H1 (cell line): ENCODE data around the gene ADGRA3. TPM values are rescaled to one million over a fixed set of nuclear protein-coding genes. Genes with fewer than 3 reads are reported as not detected.

Experiments used
- CTCF ChIA-PET: fragments of 300-600 bp; sonication (Branson Sonifier 250); formaldehyde crosslinking; loops from one replicate; lab custom pipeline; 2021; ENCODE audit not compliant: partially characterized antibody; lab: Charles Lee
- POLR2A ChIA-PET: fragments of 300-600 bp; sonication (Branson Sonifier 250); formaldehyde crosslinking; loops from one replicate; lab custom pipeline; 2021; ENCODE audit warnings: inconsistent platforms; ENCODE audit not compliant: partially characterized antibody; lab: Charles Lee
- DNase-seq, 2 experiments: peaks; one replicate each; pipeline versions ENCODE4 v3.0.0 to v3.0.0-alpha.2; 2010 to 2022; ENCODE audit warnings: low spot score in 2 of 2, low read depth in 1 of 2, mixed read lengths in 1 of 2
- FAIRE-seq: peaks from 2 replicates; lab custom pipeline; 2011; peaks lifted over from hg19 to GRCh38; lab: Jason Lieb, UNC
- H2AFZ ChIP-seq: 2 replicates; pipeline ENCODE4 v1.8.1; 2012; ENCODE audit warnings: low read length, inconsistent platforms
- H2AK5ac ChIP-seq: 2 replicates; pipeline ENCODE4 v1.6.1; 2013; ENCODE audit warnings: low read depth, low read length
- H2BK120ac ChIP-seq: replicated peaks from 2 replicates; pipeline ENCODE3; 2013; ENCODE audit warnings: low read depth, low read length, inconsistent platforms
- H2BK12ac ChIP-seq: 2 replicates; pipeline ENCODE4 v1.6.1; 2013; ENCODE audit warnings: low read depth, low read length
- H2BK15ac ChIP-seq: 2 replicates; pipeline ENCODE4 v1.6.1; 2013; ENCODE audit warnings: low read length
- H2BK20ac ChIP-seq: 2 replicates; pipeline ENCODE4 v1.6.1; 2013; ENCODE audit warnings: low read length
- H2BK5ac ChIP-seq: 2 replicates; pipeline ENCODE4 v1.6.1; 2013; ENCODE audit warnings: low read depth, low read length
- H3K14ac ChIP-seq: 2 replicates; pipeline ENCODE4 v1.6.1; 2013; ENCODE audit warnings: inconsistent platforms; ENCODE audit not compliant: insufficient read length
- H3K18ac ChIP-seq: 2 replicates; pipeline ENCODE4 v1.6.1; 2013; ENCODE audit warnings: low read length; ENCODE audit errors: extremely low read depth
- H3K23ac ChIP-seq: 2 replicates; pipeline ENCODE4 v1.6.1; 2013; ENCODE audit warnings: inconsistent platforms; ENCODE audit not compliant: insufficient read length
- H3K23me2 ChIP-seq: 2 replicates; pipeline ENCODE4 v1.6.1; 2013; ENCODE audit warnings: low read depth, low read length
- H3K27ac ChIP-seq: 2 replicates; pipeline ENCODE4 v1.6.1; 2011; ENCODE audit warnings: low read depth, low read length, inconsistent platforms
- H3K27me3 ChIP-seq, 4 experiments: replicated peaks in 1 of 4; 1 replicate in 1 of 4; 2 replicates in 3 of 4; pipeline versions ENCODE4 v1.6.1 to v1.8.1; 2011 to 2013; ENCODE audit warnings: low read length in 3 of 4, mild to moderate bottlenecking in 3 of 4, inconsistent platforms in 2 of 4, mixed read lengths in 2 of 4, moderate library complexity in 1 of 4; ENCODE audit not compliant: control insufficient read depth in 3 of 4, insufficient read depth in 3 of 4; ENCODE audit errors: extremely low read depth in 1 of 4
- H3K36me3 ChIP-seq, 4 experiments: 2 replicates each; pipeline versions ENCODE4 v1.6.1 to v1.8.1; 2011 to 2013; ENCODE audit warnings: mild to moderate bottlenecking in 4 of 4, low read length in 3 of 4, moderate library complexity in 2 of 4, control low read depth in 1 of 4, inconsistent platforms in 1 of 4; ENCODE audit not compliant: insufficient read depth in 4 of 4, control insufficient read depth in 2 of 4
- H3K4ac ChIP-seq: replicated peaks from 2 replicates; pipeline ENCODE3; 2013; ENCODE audit warnings: low read length, low read depth, mixed read lengths, inconsistent platforms; ENCODE audit not compliant: insufficient read length
- H3K4me1 ChIP-seq, 4 experiments: replicated peaks in 1 of 4; 1 replicate in 1 of 4; 2 replicates in 3 of 4; pipeline versions ENCODE4 v1.6.1 to v1.8.1; 2011 to 2013; ENCODE audit warnings: low read length in 3 of 4, inconsistent platforms in 2 of 4, mixed read lengths in 1 of 4; ENCODE audit not compliant: insufficient read depth in 4 of 4, control insufficient read depth in 3 of 4
- H3K4me2 ChIP-seq, 2 experiments: 2 replicates each; pipeline versions ENCODE4 v1.6.1 to v1.8.1; 2011 to 2013; ENCODE audit warnings: low read depth in 2 of 2, low read length in 2 of 2, control low read depth in 1 of 2, inconsistent platforms in 1 of 2, mild to moderate bottlenecking in 1 of 2; ENCODE audit not compliant: insufficient read depth in 1 of 2
- H3K4me3 ChIP-seq, 4 experiments: fragments of 200-600, 300-600 bp in 1 of 4; sonication (generic), shearing (Covaris generic), sonication (Bioruptor Twin) in 1 of 4; 2 replicates each; pipeline versions ENCODE4 v1.5.1 to v1.8.1; 2011 to 2016; ENCODE audit warnings: low read length in 4 of 4, low read depth in 3 of 4, control low read depth in 2 of 4, inconsistent platforms in 2 of 4, mild to moderate bottlenecking in 2 of 4, mixed read lengths in 1 of 4, moderate library complexity in 1 of 4; ENCODE audit not compliant: insufficient read depth in 2 of 4; ENCODE audit errors: extremely low read depth in 1 of 4
- H3K56ac ChIP-seq: replicated peaks from 2 replicates; pipeline ENCODE3; 2013; ENCODE audit warnings: low read depth, mild to moderate bottlenecking, mixed read lengths, low read length, inconsistent platforms; ENCODE audit not compliant: insufficient read length
- H3K79me1 ChIP-seq: 2 replicates; pipeline ENCODE4 v1.6.1; 2013; ENCODE audit warnings: low read depth, low read length, control low read depth
- H3K79me2 ChIP-seq, 2 experiments: 2 replicates each; pipeline versions ENCODE4 v1.6.1 to v1.8.1; 2012 to 2013; ENCODE audit warnings: low read length in 2 of 2, mild to moderate bottlenecking in 2 of 2, inconsistent platforms in 1 of 2; ENCODE audit not compliant: insufficient read depth in 2 of 2, control insufficient read depth in 1 of 2
- H3K9ac ChIP-seq, 4 experiments: replicated peaks in 1 of 4; 1 replicate in 1 of 4; 2 replicates in 3 of 4; pipeline versions ENCODE4 v1.6.1 to v1.8.1; 2011 to 2013; ENCODE audit warnings: low read depth in 3 of 4, low read length in 3 of 4, control low read depth in 2 of 4, mild to moderate bottlenecking in 2 of 4, moderate library complexity in 2 of 4, inconsistent platforms in 1 of 4; ENCODE audit errors: extremely low read depth in 1 of 4
- H3K9me3 ChIP-seq, 2 experiments: 2 replicates each; pipeline versions ENCODE4 v1.6.1 to v1.8.1; 2012 to 2013; ENCODE audit warnings: mild to moderate bottlenecking in 2 of 2, moderate library complexity in 2 of 2, control low read depth in 1 of 2, inconsistent platforms in 1 of 2, low read depth in 1 of 2, low read length in 1 of 2, mixed read lengths in 1 of 2; ENCODE audit not compliant: insufficient read depth in 2 of 2
- H4K20me1 ChIP-seq, 2 experiments: replicated peaks in 1 of 2; 2 replicates each; pipeline versions ENCODE3 to v1.8.1; 2011 to 2013; ENCODE audit warnings: inconsistent platforms in 2 of 2, low read length in 2 of 2, mild to moderate bottlenecking in 1 of 2; ENCODE audit not compliant: insufficient read depth in 2 of 2, control insufficient read depth in 1 of 2
- H4K5ac ChIP-seq: 2 replicates; pipeline ENCODE4 v1.6.1; 2013; ENCODE audit warnings: low read length, low read depth, mixed read lengths, inconsistent platforms; ENCODE audit not compliant: insufficient read length
- H4K8ac ChIP-seq: 2 replicates; pipeline ENCODE4 v1.8.0; 2013; ENCODE audit warnings: mild to moderate bottlenecking, moderate library complexity, low read length, inconsistent platforms; ENCODE audit not compliant: insufficient read depth; ENCODE audit errors: extremely low read depth
- H4K91ac ChIP-seq: replicated peaks from 2 replicates; pipeline ENCODE3; 2013; ENCODE audit warnings: low read length, mixed read lengths, inconsistent platforms; ENCODE audit not compliant: insufficient read length
- ASH2L ChIP-seq: fragments of 200-600, 300-600 bp; sonication (generic); IDR thresholded peaks from one replicate; pipeline ENCODE4 v1.7.1; 2017; ENCODE audit warnings: low read length
- CBX5 ChIP-seq: fragments of 300-800, 300-1000 bp; sonication (generic); IDR thresholded peaks from 2 replicates; pipeline ENCODE4 v1.7.1; 2016; ENCODE audit warnings: antibody characterized with exemption, low read length, low read depth
- CBX8 ChIP-seq: fragments of 300-800, 300-1000 bp; sonication (generic); IDR thresholded peaks from 2 replicates; pipeline ENCODE4 v1.7.1; 2016; ENCODE audit warnings: low read depth, low read length, borderline replicate concordance
- CEBPB ChIP-seq: IDR thresholded peaks from 2 replicates; pipeline ENCODE4 v1.6.1; 2012; ENCODE audit warnings: low read depth, low read length
- CTCF ChIP-seq, 3 experiments: IDR thresholded peaks; 1 replicate in 2 of 3; 2 replicates in 1 of 3; pipeline versions ENCODE4 v1.5.1 to v1.6.1; 2011; ENCODE audit warnings: low read length in 3 of 3, mild to moderate bottlenecking in 3 of 3, inconsistent platforms in 2 of 3, low read depth in 1 of 3, moderate library complexity in 1 of 3; ENCODE audit not compliant: insufficient read depth in 1 of 3; ENCODE audit errors: control extremely low read depth in 1 of 3
- E2F6 ChIP-seq: IDR thresholded peaks from 2 replicates; pipeline ENCODE4 v1.6.1; 2012; ENCODE audit warnings: inconsistent platforms
- EP300 ChIP-seq, 2 experiments: IDR thresholded peaks; 1 replicate in 1 of 2; 2 replicates in 1 of 2; pipeline ENCODE4 v1.6.1; 2011 to 2012; ENCODE audit warnings: low read depth in 2 of 2, low read length in 2 of 2, mild to moderate bottlenecking in 2 of 2, borderline replicate concordance in 1 of 2, inconsistent platforms in 1 of 2, moderate library complexity in 1 of 2
- RNF2 ChIP-seq: fragments of 200-900, 300-1000 bp; sonication (generic); IDR thresholded peaks from 2 replicates; pipeline ENCODE4 v1.7.1; 2016; ENCODE audit warnings: borderline replicate concordance, low read depth, mild to moderate bottlenecking, antibody characterized with exemption, low read length; ENCODE audit not compliant: poor library complexity, severe bottlenecking; ENCODE audit errors: missing control alignments
- SP2 ChIP-seq: IDR thresholded peaks from 2 replicates; pipeline ENCODE4 v1.6.1; 2012; ENCODE audit warnings: mild to moderate bottlenecking, low read length, inconsistent platforms
- TBP ChIP-seq: IDR thresholded peaks from 2 replicates; pipeline ENCODE4 v1.6.1; 2011; ENCODE audit warnings: low read depth, low read length, improper control_type of control experiment
- WGBS, 2 experiments: shearing (Covaris generic) in 1 of 2; methylation state at CpG; one replicate each; pipeline versions ENCODE4 v1.1.6 to v1.1.7; 2013 to 2015; ENCODE audit warnings: low lambda C conversion rate in 2 of 2, mixed read lengths in 2 of 2, inconsistent platforms in 1 of 2, low coverage in 1 of 2, missing lambda C conversion rate in 1 of 2; ENCODE audit not compliant: insufficient replicate concordance in 2 of 2, insufficient coverage in 1 of 2, insufficient read length in 1 of 2; ENCODE audit errors: extremely low coverage in 1 of 2, missing lambda C conversion rate in 1 of 2; 5-methylcytosine and 5-hydroxymethylcytosine counted together
- polyA plus RNA-seq, 7 experiments: library from polyadenylated mRNA; depleted of rRNA in 3 of 7; stranded (reverse) in 5 of 7; unstranded in 2 of 7; fragments of >200 nt in 5 of 7; fragments of 200-250 nt in 2 of 7; gene quantifications; 1 replicate in 5 of 7; 2 replicates in 1 of 7; 4 replicates in 1 of 7; pipeline versions ENCODE4 v1.2.1 to v1.2.3, GENCODE V29; 2011 to 2013; ENCODE audit warnings: missing spikeins in 2 of 7, mixed read lengths in 2 of 7
- total RNA-seq: library from RNA; stranded (reverse); fragmentation: NEBNext Ultra II Directional; extraction: Animal tissue kit (Norgen Biotek cat#: 25700); gene quantifications from 2 replicates; pipeline ENCODE4 v1.2.1, GENCODE V29; 2021

ADGRA3 gene
- total and polyA plus RNA-seq, 2 of the 8 experiments (the other 6 are each of a cell fraction or from before 2014, with no cell fraction given): 31.5 to 63.0 TPM

GRCh38 chr4:22478426-22478825 is 37.4 kb downstream of the ADGRA3 start:
- Histone ChIP-seq H3K79me2 (peaks cover 6 to 95% of the 10 kb centered on the region in 2 experiments; a peak in 3 of 4 replicates), H2BK5ac (no peak overlapping the region), H2AK5ac (no peak overlapping the region), H4K91ac (no peak overlapping the region), H3K23ac (no peak overlapping the region), H3K14ac (no peak overlapping the region), H2BK20ac (no peak overlapping the region), H3K23me2 (no peaks in the 10 kb centered on the region), H2BK120ac (no peak overlapping the region), H4K5ac (no peak overlapping the region), H3K27ac (no peak overlapping the region), H3K4me3 (no peak overlapping the region), H3K36me3 (peaks cover 0 to 2% (median 0%) of the 10 kb centered on the region in 4 experiments; a peak in 1 of 8 replicates), H3K18ac (no peak overlapping the region), H3K56ac (no peak overlapping the region), H2BK12ac (no peak overlapping the region), H3K27me3 (no peaks in the 10 kb centered on the region), H3K4me2 (no peak overlapping the region), H3K9ac (no peak overlapping the region), H4K8ac (no peak overlapping the region), H2BK15ac (no peak overlapping the region), H3K79me1 (no peaks in the 10 kb centered on the region; the same call in 1 of the 2 replicates), H3K4ac (no peak overlapping the region), H3K4me1 (peaks cover 0 to 10% (median 5%) of the 10 kb centered on the region in 4 experiments; a peak in 5 of 7 replicates), H4K20me1 (peaks cover 3 to 11% of the 10 kb centered on the region in 2 experiments), H3K9me3 (no peaks in the 10 kb centered on the region), H2AFZ (no peak overlapping the region)
- ChIA-PET CTCF (interaction anchor here (0.9 to 1.1 kb wide), 2 partner anchors 22 to 36 kb away, joined by 4 read pairs; no protein-coding TSS in a partner anchor), POLR2A (no interaction called here)
- WGBS, 2 experiments: 69% methylated on average over 2 of the region's 2 CpGs; no CpG with 5 or more reads in 1 of the 2 experiments
- DNase-seq: no peak
- no peak for FAIRE-seq
- TF ChIP-seq ASH2L (no peak), CTCF (IDR thresholded peaks at IDR 0.05; ENCODE audit: control extremely low read depth in 1 of 3, insufficient read depth in 1 of 3, low read depth in 1 of 3, low read length in 3 of 3) (no peak), CBX5 (no peak), RNF2 (no peak), TBP (no peak), SP2 (no peak), EP300 (IDR thresholded peaks at IDR 0.05; ENCODE audit: borderline replicate concordance in 1 of 2, low read depth in 2 of 2, low read length in 2 of 2) (no peak), CEBPB (no peak), CBX8 (no peak), E2F6 (no peak)
